ENCODE data around the gene PIWIL1.

Gene PIWIL1

GRCh38 chr12:130337488-130338303 lies at the start of gene PIWIL1:
TSS of gene PIWIL1 (plus strand) at chr12:130337887. CDS start at chr12:130342592, 4,705 bp downstream.
- DNase-seq, result no peak

GRCh38 chr12:130288206-130288605 lies 49.5 kb upstream of the PIWIL1 start:
- DNase-seq, result no peak

DNA sequence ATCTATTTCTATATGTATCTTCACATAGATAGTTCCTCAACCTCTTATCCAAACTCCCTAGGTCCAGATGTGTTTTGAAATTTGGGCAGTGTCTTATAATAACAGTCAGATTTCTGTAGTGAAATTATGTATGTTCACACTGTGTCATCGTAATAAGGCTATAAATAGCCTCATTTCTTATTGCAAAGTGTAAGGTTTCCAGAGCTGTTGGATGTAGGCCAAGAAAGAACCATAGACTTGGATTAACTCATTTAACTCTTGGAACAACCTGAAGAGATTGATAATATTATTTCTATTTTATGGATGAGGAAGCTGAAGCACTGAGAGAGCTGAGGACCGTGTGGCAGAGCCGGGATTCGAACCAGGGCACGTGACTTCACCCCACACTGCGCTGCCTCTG lies 49.0 kb upstream of the PIWIL1 start:
- no peak for DNase-seq

DNA sequence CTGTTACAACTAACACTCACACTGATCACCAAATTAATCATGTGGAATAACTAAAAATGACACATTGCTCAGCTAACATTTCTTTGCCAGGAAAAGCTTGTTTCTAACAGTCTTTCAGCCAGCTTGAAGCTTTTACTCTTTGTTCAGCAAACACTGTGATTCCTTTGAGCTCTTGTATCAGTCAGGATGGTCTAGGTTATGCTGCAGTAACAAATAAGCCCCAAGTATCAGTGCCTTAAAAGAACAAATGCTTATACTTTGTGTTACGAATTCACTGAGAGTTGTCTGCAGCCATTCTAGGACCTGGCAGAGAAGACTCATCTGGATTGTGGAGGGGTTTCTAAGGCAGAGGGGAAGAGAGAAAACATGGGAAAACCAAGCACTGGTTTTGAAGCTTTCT lies 47.6 kb upstream of the PIWIL1 start:
- DNase-seq, result no peak

- no peak for DNase-seq
Observed at GRCh38 chr12:130298322-130299021, 39.2 kb upstream of the PIWIL1 start.

GRCh38 chr12:130299574-130299973 lies 38.1 kb upstream of the PIWIL1 start:
- DNase-seq, result no peak

DNA sequence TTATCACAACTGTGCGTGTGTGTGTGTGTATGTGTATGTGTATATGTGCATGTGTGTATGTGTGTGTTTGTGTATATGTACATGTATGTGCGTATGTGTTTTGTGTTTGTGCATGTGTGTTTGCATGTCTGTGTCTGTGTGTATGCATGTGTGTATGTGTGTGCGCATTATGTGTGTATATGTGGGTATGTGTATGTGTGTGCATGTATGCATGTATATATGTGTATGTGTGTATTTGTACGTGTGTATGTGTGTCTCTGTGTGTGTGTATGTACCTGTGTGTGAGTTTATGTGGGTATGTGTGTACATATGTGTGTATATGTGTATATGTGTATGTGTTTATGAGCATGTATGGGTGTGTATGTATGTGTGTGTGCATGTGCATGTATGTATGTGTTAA lies 37.6 kb upstream of the PIWIL1 start:
- DNase-seq, result no peak

DNA sequence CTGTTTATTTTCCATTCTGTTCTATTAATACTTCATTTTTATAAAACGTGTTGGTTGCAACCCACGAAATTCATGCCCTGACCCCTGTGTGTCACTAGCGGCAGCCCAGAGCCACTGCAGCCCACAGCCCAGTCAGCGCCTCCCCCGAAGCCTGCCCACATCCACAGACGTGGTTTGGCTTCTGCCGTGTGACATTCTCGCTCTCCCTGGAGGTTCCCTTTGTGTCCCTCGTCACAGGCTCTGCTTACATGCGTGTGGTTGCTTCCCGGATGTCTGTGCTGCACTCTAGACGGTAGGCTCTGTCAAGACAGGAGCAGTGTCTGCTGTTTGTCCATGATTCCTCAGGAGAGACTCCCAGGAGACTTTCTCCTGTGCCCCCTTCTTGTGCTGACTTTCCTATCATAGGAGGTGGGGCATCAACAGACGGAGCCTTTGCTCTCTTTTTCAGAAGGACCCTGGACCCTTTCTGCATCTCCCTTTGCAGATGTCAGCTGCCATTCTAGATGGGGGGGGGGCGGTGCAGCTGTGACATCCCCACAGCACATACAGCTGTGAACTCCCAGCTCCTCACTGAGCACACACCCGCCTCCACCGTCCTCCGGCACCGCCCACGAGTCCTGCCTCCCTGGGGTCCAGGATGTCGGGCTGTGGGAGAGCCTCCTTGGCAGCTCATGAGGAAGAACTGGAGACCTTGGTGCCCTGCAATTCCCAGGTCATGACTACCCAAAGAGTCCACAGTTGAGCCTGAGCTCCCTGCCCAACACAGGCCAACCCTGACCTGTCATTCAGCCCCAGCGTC lies 36.8 kb upstream of the PIWIL1 start:
- no peak for DNase-seq

DNA sequence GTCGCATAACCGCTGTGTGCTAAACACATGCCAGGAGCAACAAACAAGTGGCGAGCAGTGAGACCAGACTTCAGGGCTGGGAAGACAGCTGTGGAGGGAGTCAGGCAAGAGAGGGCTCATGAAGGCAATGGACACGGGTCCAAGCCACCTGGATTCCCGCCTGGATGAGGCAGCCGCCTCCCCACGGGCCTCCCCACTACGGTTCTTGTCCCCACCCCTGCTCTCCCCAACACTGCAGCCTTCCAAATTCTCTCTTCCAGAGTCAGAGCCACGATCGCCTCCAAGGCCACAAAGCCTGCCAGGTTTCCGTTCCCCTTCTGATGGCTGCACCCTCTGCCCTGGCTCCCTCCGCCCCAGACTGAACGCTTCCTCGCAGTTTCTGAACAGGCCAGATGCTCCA lies 36.1 kb upstream of the PIWIL1 start:
- no peak for DNase-seq

GRCh38 chr12:130303781-130304180 lies 33.9 kb upstream of the PIWIL1 start:
- DNase-seq, result no peak

GRCh38 chr12:130307859-130308258 lies 29.8 kb upstream of the PIWIL1 start:
- DNase-seq, result no peak

- DNase-seq, result no peak
Observed at GRCh38 chr12:130308393-130308792, 29.3 kb upstream of the PIWIL1 start.

DNA sequence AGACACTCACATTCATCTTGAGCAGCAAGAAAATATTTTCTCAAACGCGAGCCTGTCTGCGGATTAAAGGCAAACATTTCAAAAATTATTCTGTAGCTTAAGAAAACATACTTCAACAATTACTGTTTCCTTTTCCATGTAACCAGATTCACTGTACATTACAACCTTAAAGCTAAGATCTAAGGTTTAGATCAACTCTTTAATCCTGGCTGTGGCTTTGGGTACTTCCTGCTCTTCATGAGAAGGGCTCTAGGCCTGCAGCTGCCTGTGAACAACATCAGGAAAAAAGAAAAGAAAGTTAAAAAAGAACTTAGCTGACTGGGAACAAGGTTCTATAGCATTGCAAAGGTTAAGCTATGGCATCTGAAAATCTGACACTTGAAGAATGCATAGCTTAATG lies 21.4 kb upstream of the PIWIL1 start:
- no peak for DNase-seq

- no peak for DNase-seq
Observed at GRCh38 chr12:130320536-130320935, 17.2 kb upstream of the PIWIL1 start.

DNA sequence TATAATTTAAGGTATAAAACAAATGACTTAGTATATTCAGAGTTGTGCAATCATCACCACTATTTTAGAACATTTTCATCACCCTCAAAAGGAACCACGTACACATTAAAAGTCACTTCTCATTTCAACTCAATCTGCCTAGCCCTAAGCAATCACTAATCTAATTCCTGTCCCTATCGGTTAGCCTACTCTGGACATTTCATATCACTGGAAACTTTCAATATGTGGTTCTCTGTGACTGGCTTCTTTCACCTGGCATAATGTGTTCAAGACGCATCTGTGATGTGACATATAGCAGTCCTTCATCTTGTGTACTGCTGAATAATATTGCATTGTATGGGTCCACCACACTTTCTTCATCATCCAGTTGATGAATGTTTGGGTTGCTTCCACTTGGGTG lies 15.4 kb upstream of the PIWIL1 start:
- DNase-seq, result no peak

DNA sequence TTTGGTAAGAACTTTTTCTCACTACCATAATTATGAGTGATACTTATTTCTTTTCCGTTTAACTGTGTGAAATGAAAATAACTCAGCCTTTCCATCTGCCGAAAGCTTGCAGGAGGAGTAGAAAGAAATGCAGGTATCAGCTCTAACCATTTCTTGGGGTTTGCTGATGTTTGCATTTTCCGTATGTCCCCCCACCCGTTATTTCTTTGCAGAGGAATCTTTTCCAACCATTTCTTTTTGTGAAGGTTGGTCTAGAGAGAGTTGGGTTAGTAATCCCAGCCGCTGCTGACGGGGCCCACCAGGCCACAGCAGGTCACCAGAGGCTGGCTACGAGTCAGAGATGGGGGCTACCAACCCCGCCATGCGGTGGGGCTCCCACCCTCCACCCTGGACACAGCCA lies 7.0 kb upstream of the PIWIL1 start:
- no peak for DNase-seq

- DNase-seq, result no peak
Observed at GRCh38 chr12:130331146-130331545, 6.5 kb upstream of the PIWIL1 start.

DNA sequence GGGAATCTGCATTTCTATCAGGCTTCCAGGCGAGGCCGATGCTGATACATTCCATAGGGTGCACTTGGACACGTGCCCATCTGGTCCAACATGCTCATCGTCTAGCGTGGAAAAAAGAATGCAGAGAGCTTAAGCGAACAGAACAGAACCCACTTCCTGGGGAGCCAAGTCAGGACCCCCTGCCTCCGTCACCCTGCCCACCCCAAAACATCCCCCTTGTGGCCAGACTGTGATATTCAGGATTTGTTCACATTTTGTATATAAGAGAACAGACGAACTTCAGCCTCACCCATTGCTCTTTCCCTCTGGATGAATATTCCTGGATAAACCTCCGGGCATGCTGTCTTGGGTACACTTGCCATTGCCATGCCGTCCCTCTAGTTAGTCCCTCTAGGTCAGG lies 4.3 kb upstream of the PIWIL1 start:
- DNase-seq, result no peak

DNA sequence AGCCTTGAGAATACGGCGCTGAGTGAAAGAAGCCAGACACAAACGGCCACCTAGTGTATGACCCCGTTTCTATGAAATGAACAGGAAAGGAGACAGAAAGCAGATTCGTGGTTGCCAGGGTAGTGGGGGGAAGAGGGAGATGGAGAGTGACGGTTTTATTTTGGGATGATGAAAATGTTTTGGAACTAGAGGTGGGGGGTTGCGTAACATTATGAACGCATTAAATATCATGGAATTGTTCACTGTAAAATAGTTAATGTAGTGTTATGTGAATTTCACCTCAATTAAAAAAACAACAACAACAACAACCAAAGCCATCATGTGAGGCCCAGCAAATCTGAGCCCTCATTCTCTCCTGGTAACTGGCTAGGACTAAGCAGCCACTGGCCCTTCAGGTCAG lies 3.3 kb upstream of the PIWIL1 start:
- DNase-seq, result no peak

GRCh38 chr12:130334937-130335336 lies 2.8 kb upstream of the PIWIL1 start:
- peak; percentile 22 for DNase-seq

DNA sequence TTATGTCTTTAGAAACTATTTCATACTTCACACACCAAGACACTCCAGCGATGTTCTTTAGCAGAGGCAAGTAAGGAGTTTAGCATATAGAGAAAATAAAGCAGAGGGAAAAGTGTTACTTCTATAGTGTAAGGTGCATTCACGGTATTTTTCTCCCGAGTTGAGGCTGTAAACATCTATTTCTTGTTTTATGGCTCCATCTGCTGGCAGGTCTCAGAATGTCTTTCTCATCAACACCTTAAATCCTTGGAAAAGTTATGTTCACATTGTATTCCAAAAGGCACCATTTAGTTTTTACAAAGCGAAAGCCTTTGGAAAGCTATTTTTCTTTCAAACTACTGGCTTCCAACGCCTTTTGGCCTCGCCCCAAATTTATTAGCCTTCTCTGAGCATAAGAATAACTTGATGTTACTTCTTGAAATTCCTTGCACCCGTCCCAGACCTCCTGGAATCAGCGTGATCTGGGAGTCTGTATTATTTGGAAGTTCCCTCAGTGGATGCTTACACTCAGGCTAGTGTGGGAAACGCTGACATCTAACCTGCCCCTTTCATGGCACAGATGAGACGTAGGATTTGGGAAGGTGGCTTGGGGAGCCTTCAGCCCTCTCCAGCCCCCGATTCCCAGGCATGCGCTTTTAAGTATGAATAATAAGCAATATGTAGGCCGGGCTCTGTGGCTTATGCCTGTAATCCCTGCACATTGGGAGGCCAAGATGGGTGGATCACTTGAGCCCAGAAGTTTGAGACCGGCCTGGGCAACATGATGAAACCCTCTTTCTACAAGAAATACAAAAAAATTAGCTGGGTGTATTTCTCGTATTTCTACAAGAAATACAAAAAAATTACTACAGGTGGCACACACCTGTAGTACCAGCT lies 1.9 kb upstream of the PIWIL1 start:
- peak; percentile 65 for DNase-seq

DNA sequence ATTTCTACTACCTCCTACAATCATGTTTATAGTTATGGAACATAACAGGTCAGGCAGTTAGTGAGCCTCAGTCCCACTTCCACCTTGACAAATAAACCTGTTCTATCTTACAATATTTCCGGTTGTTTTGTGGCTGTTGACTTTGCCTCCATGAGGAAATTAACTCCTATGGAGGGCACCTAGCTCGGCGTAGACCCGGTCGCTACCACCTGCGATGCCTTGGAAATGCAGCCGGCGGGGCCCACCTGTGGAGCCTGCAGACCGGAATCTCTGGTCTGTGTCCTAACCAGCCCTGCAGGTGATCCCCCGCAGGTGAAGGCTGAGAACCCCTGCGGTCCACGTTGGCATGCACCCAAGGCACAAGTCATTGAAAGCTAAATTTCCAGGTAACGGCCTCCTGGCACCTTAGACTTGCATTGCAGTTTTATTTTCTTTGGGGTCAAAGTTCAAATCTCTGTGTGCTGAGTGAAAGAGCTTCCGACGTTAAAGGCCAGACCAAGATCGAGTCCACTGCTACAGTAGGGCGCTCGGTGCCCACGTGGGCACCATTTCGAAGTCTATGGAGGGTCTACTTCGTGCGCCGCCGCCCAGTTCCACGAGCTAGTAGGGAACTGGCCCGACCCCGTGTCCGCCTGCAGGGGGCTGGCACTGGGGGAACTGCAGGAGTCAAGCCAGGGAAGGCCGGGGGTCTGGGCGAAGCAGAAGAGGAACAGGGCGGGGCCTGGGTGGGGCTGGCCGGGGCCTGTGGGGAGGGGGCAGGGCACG lies 782 bp upstream of the PIWIL1 start:
- no peak for DNase-seq
